ENCODE results near the gene PSME2.

Gene PSME2

GRCh38 chr14:24123424-24124417 is 22.7 kb downstream of the PSME2 start:
- no peak for TF ChIP-seq ZFX (IDR thresholded peaks at IDR 0.05; ENCODE audit: borderline replicate concordance)
- TF ChIP-seq CTCF (IDR thresholded peaks at IDR 0.05), result no peak
- H3K27ac ChIP-seq, result 0 out of 2 replicates have a peak overlapping the region, but pooled peaks have one; percentile 29

- 0 out of 2 replicates have a peak overlapping the region, but pooled peaks have one; percentile 29 for H3K27ac ChIP-seq
- TF ChIP-seq CTCF (IDR thresholded peaks at IDR 0.05), result no peak
- TF ChIP-seq ZFX (IDR thresholded peaks at IDR 0.05; ENCODE audit: borderline replicate concordance), result no peak
These were observed 23.5 kb downstream of the PSME2 start for GRCh38 chr14:24122898-24123297.

GRCh38 chr14:24122416-24122815 is 24.0 kb downstream of the PSME2 start:
- H3K27ac ChIP-seq, result no peak overlapping the region
- TF ChIP-seq ZFX (IDR thresholded peaks at IDR 0.05; ENCODE audit: borderline replicate concordance), result no peak
- no peak for TF ChIP-seq CTCF (IDR thresholded peaks at IDR 0.05)

GRCh38 chr14:24121210-24121609 is 25.2 kb downstream of the PSME2 start:
- no peak overlapping the region for H3K27ac ChIP-seq
- TF ChIP-seq ZFX (IDR thresholded peaks at IDR 0.05; ENCODE audit: borderline replicate concordance), result no peak
- TF ChIP-seq CTCF (IDR thresholded peaks at IDR 0.05), result no peak

GRCh38 chr14:24119691-24120090 is 26.7 kb downstream of the PSME2 start:
- TF ChIP-seq CTCF (IDR thresholded peaks at IDR 0.05) (no peak), ZFX (IDR thresholded peaks at IDR 0.05; ENCODE audit: borderline replicate concordance) (no peak)

GRCh38 chr14:24117179-24117578 is 29.2 kb downstream of the PSME2 start:
- TF ChIP-seq CTCF (IDR thresholded peaks at IDR 0.05) (no peak), ZFX (IDR thresholded peaks at IDR 0.05; ENCODE audit: borderline replicate concordance) (no peak)

More at GRCh38 chr14:24119691-24120090, 26.7 kb downstream of the PSME2 start:
- no peak overlapping the region for H3K27ac ChIP-seq

More at GRCh38 chr14:24117179-24117578, 29.2 kb downstream of the PSME2 start:
- no peak overlapping the region for H3K27ac ChIP-seq

All from 22Rv1 (cell line).